KOPT-K1 (cell line): ENCODE results near the gene PRR15L.
A peak's percentile ranks its signal among the peaks of the same experiment; 100 is the strongest.
"Not testable (repeated sequence)": the region's sequence is repeated elsewhere in the genome, so short reads cannot be mapped to it uniquely, and the experiment has no call there.

Experiments used
- H3K27ac ChIP-seq: fragments of 200-600 bp; sonication (generic); 2 replicates; pipeline ENCODE4 v1.5.1; 2016; ENCODE audit warnings: antibody characterized with exemption, mild to moderate bottlenecking, low read depth, low read length; ENCODE audit not compliant: poor library complexity, severe bottlenecking
- H3K36me3 ChIP-seq: fragments of 200-600 bp; sonication (generic); 2 replicates; pipeline ENCODE4 v1.5.1; 2017; ENCODE audit warnings: antibody characterized with exemption, mild to moderate bottlenecking, low read length, moderate library complexity; ENCODE audit not compliant: insufficient read depth
- H3K9me3 ChIP-seq: fragments of 200-600 bp; sonication (generic); 2 replicates; pipeline ENCODE4 v1.5.1; 2017; ENCODE audit warnings: antibody characterized with exemption, low read length, mild to moderate bottlenecking; ENCODE audit not compliant: insufficient read depth, poor library complexity, severe bottlenecking

Gene PRR15L

GRCh38 chr17:47993964-47994363 is 36.3 kb upstream of the PRR15L start:
- H3K27ac ChIP-seq = no peak overlapping the region
- no peaks in the 10 kb centered on the region for H3K36me3 ChIP-seq
- no peaks in the 10 kb centered on the region for H3K9me3 ChIP-seq

- no peak overlapping the region for H3K27ac ChIP-seq
- H3K36me3 ChIP-seq = no peaks in the 10 kb centered on the region
- no peaks in the 10 kb centered on the region for H3K9me3 ChIP-seq
These were observed 35.4 kb upstream of the PRR15L start for GRCh38 chr17:47993031-47993564.

- Histone ChIP-seq H3K27ac (no peak overlapping the region), H3K36me3 (no peaks in the 10 kb centered on the region), H3K9me3 (no peaks in the 10 kb centered on the region)
These were observed 34.5 kb upstream of the PRR15L start for GRCh38 chr17:47992216-47992615.

GRCh38 chr17:47990962-47991731 is 33.5 kb upstream of the PRR15L start:
- no peaks in the 10 kb centered on the region for H3K9me3 ChIP-seq
- peak overlapping the region; percentile 36 for H3K27ac ChIP-seq
- H3K36me3 ChIP-seq = peaks cover 6% of the 10 kb centered on the region; the same call in 1 of the 2 replicates

- Histone ChIP-seq H3K9me3 (no peaks in the 10 kb centered on the region), H3K27ac (no peak overlapping the region), H3K36me3 (peaks cover 20% of the 10 kb centered on the region)
These were observed 32.0 kb upstream of the PRR15L start for GRCh38 chr17:47989700-47990099.

GRCh38 chr17:47989159-47989558 is 31.5 kb upstream of the PRR15L start:
- Histone ChIP-seq H3K36me3 (peaks cover 25% of the 10 kb centered on the region), H3K27ac (no peak overlapping the region), H3K9me3 (no peaks in the 10 kb centered on the region)

- H3K9me3 ChIP-seq = not testable (repeated sequence)
- H3K36me3 ChIP-seq = peaks cover 33% of the 10 kb centered on the region
These were observed 30.8 kb upstream of the PRR15L start for GRCh38 chr17:47988445-47988844.

GRCh38 chr17:47987240-47987835 is 29.7 kb upstream of the PRR15L start:
- Histone ChIP-seq H3K36me3 (peaks cover 44% of the 10 kb centered on the region), H3K9me3 (no peaks in the 10 kb centered on the region), H3K27ac (no peak overlapping the region)

More at GRCh38 chr17:47988445-47988844, 30.8 kb upstream of the PRR15L start:
- not testable (repeated sequence) for H3K27ac ChIP-seq

GRCh38 chr17:47986520-47986919 is 28.8 kb upstream of the PRR15L start:
- H3K36me3 ChIP-seq = peaks cover 52% of the 10 kb centered on the region
- H3K27ac ChIP-seq = no peak overlapping the region
- no peaks in the 10 kb centered on the region for H3K9me3 ChIP-seq

GRCh38 chr17:47983492-47984223 is 26.0 kb upstream of the PRR15L start:
- Histone ChIP-seq H3K9me3 (no peaks in the 10 kb centered on the region), H3K36me3 (peaks cover 80% of the 10 kb centered on the region), H3K27ac (peak overlapping the region; percentile 5)

- Histone ChIP-seq H3K9me3 (no peaks in the 10 kb centered on the region), H3K36me3 (peaks cover 89% of the 10 kb centered on the region), H3K27ac (peak overlapping the region; percentile 5)
These were observed 25.1 kb upstream of the PRR15L start for GRCh38 chr17:47982645-47983390.

- H3K36me3 ChIP-seq = peaks cover 95% of the 10 kb centered on the region
- H3K9me3 ChIP-seq = no peaks in the 10 kb centered on the region
- H3K27ac ChIP-seq = peak overlapping the region; percentile 46
These were observed 24.5 kb upstream of the PRR15L start for GRCh38 chr17:47982091-47982617.

GRCh38 chr17:47981462-47981861 is 23.8 kb upstream of the PRR15L start:
- Histone ChIP-seq H3K36me3 (peaks cover 98% of the 10 kb centered on the region), H3K9me3 (no peaks in the 10 kb centered on the region), H3K27ac (peak overlapping the region; percentile 46)

- Histone ChIP-seq H3K27ac (peak overlapping the region; percentile 46), H3K36me3 (peaks cover 94% of the 10 kb centered on the region), H3K9me3 (no peaks in the 10 kb centered on the region)
These were observed 22.9 kb upstream of the PRR15L start for GRCh38 chr17:47980541-47980940.
